SK-N-SH (cell line): ENCODE results near the gene SERTM1. TPM values are rescaled to one million over a fixed set of nuclear protein-coding genes. Genes with fewer than 3 reads are reported as not detected.

Source experiments
- CTCF ChIA-PET: fragments of 300-600, 350-600 bp; formaldehyde crosslinking; extraction: SDS; loops from one replicate; lab custom pipeline; 2021; lab: Yijun Ruan, JAX
- POLR2A ChIA-PET: fragments of 350-600 bp; sonication (Branson Sonifier 250); formaldehyde crosslinking; extraction: SDS; loops from one replicate; lab custom pipeline; 2020; ENCODE audit warnings: antibody characterized with exemption, inconsistent platforms; lab: Yijun Ruan, JAX
- DNase-seq: peaks from one replicate; pipeline ENCODE4 v3.0.0; 2012
- H2AFZ ChIP-seq: fragments of 200-600 bp; sonication (generic); 2 replicates; pipeline ENCODE4 v1.8.1; 2016; ENCODE audit warnings: antibody characterized with exemption, mild to moderate bottlenecking, low read depth
- H3F3A ChIP-seq: fragments of 200-600 bp; sonication (generic); replicated peaks from 2 replicates; pipeline ENCODE3; 2016; ENCODE audit warnings: antibody characterized with exemption, mild to moderate bottlenecking; ENCODE audit not compliant: insufficient read depth
- H3K27ac ChIP-seq, 2 experiments: fragments of 200-500 bp in 1 of 2; fragments of 200-600 bp in 1 of 2; sonication (Bioruptor generic) in 1 of 2; sonication (generic), shearing (Covaris generic) in 1 of 2; 2 replicates each; pipeline versions ENCODE4 v1.5.1 to v1.6.1; 2014 to 2016; ENCODE audit warnings: low read depth in 2 of 2, inconsistent platforms in 1 of 2, low read length in 1 of 2, mild to moderate bottlenecking in 1 of 2, mixed read lengths in 1 of 2
- H3K27me3 ChIP-seq: fragments of 200-600 bp; sonication (generic), shearing (Covaris generic); 2 replicates; pipeline ENCODE4 v1.6.1; 2016; ENCODE audit warnings: mixed run types; ENCODE audit not compliant: insufficient read depth
- H3K36me3 ChIP-seq, 2 experiments: fragments of 200-500 bp in 1 of 2; fragments of 200-600 bp in 1 of 2; sonication (Bioruptor generic) in 1 of 2; sonication (generic) in 1 of 2; replicated peaks in 1 of 2; 2 replicates each; pipeline versions ENCODE3 to v1.5.1; 2014 to 2016; ENCODE audit warnings: low read length in 1 of 2, mild to moderate bottlenecking in 1 of 2; ENCODE audit not compliant: insufficient read depth in 2 of 2, control insufficient read depth in 1 of 2
- H3K4me1 ChIP-seq, 2 experiments: fragments of 200-500 bp in 1 of 2; fragments of 200-600 bp in 1 of 2; sonication (Bioruptor generic) in 1 of 2; sonication (generic), shearing (Covaris generic) in 1 of 2; 2 replicates each; pipeline versions ENCODE4 v1.5.1 to v1.6.1; 2014 to 2016; ENCODE audit warnings: low read depth in 1 of 2, low read length in 1 of 2, mixed run types in 1 of 2; ENCODE audit not compliant: insufficient read depth in 2 of 2, control insufficient read depth in 1 of 2
- H3K4me2 ChIP-seq: fragments of 200-600 bp; sonication (generic), shearing (Covaris generic); 2 replicates; pipeline ENCODE4 v1.6.1; 2017; ENCODE audit warnings: mixed run types
- H3K4me3 ChIP-seq, 2 experiments: fragments of 200-500 bp in 1 of 2; fragments of 200-600 bp in 1 of 2; sonication (Bioruptor generic) in 1 of 2; sonication (generic), shearing (Covaris generic) in 1 of 2; 2 replicates each; pipeline versions ENCODE4 v1.5.1 to v1.8.1; 2014 to 2016; ENCODE audit warnings: low read depth in 2 of 2, inconsistent platforms in 1 of 2, low read length in 1 of 2, mild to moderate bottlenecking in 1 of 2, mixed read lengths in 1 of 2, moderate library complexity in 1 of 2
- H3K79me2 ChIP-seq: fragments of 200-600 bp; sonication (generic); 2 replicates; pipeline ENCODE4 v1.8.1; 2017; ENCODE audit warnings: mild to moderate bottlenecking; ENCODE audit not compliant: insufficient read depth
- H3K9ac ChIP-seq: fragments of 200-600 bp; sonication (generic); 2 replicates; pipeline ENCODE4 v1.6.1; 2017; ENCODE audit warnings: mixed run types
- H3K9me2 ChIP-seq: fragments of 200-600 bp; sonication (generic); 2 replicates; pipeline ENCODE4 v1.6.1; 2017; ENCODE audit warnings: mixed run types
- H3K9me3 ChIP-seq: fragments of 200-600 bp; sonication (generic); 2 replicates; pipeline ENCODE4 v1.6.1; 2017; ENCODE audit warnings: mixed run types, mild to moderate bottlenecking, moderate library complexity
- H4K20me1 ChIP-seq: fragments of 200-600 bp; sonication (generic); 2 replicates; pipeline ENCODE4 v1.6.1; 2017; ENCODE audit warnings: mild to moderate bottlenecking, mixed run types; ENCODE audit not compliant: insufficient read depth
- ELF1 ChIP-seq: IDR thresholded peaks from 2 replicates; pipeline ENCODE4 v1.4.0; 2012
- EZH2phosphoT487 ChIP-seq: fragments of 200-600 bp; sonication (generic); IDR thresholded peaks from 2 replicates; pipeline ENCODE4 v1.6.1; 2017; ENCODE audit warnings: low read depth, mixed run types, mild to moderate bottlenecking, antibody characterized with exemption, moderate library complexity, borderline replicate concordance
- FOSL2 ChIP-seq: IDR thresholded peaks from 2 replicates; pipeline ENCODE4 v1.4.0; 2012; ENCODE audit warnings: low read depth, mild to moderate bottlenecking, moderate library complexity, borderline replicate concordance
- FOXJ3 ChIP-seq: sonication (generic); formaldehyde crosslinking; IDR thresholded peaks from 2 replicates; pipeline ENCODE4 v1.5.1; 2020; ENCODE audit warnings: mild to moderate bottlenecking, missing genetic modification reagents
- FOXM1 ChIP-seq: IDR thresholded peaks from 2 replicates; pipeline ENCODE4 v1.4.0; 2012; ENCODE audit warnings: low read depth, mild to moderate bottlenecking
- GATA2 ChIP-seq: sonication (generic); formaldehyde crosslinking; IDR thresholded peaks from 2 replicates; pipeline ENCODE4 v1.5.0; 2020; ENCODE audit warnings: mild to moderate bottlenecking, missing genetic modification reagents
- JUND ChIP-seq: IDR thresholded peaks from 2 replicates; pipeline ENCODE4 v1.4.0; 2012
- MEF2A ChIP-seq: IDR thresholded peaks from 2 replicates; pipeline ENCODE4 v1.4.0; 2012; ENCODE audit warnings: low read depth, borderline replicate concordance
- MXI1 ChIP-seq: IDR thresholded peaks from 2 replicates; pipeline ENCODE4 v1.6.1; 2012; ENCODE audit warnings: mild to moderate bottlenecking, low read depth, low read length, improper control_type of control experiment
- POLR2AphosphoS5 ChIP-seq: IDR thresholded peaks from 2 replicates; pipeline ENCODE4 v1.6.1; 2012; ENCODE audit warnings: low read depth, low read length
- RAD21 ChIP-seq: IDR thresholded peaks from 2 replicates; pipeline ENCODE4 v1.6.1; 2012; ENCODE audit warnings: mild to moderate bottlenecking, low read length
- RXRA ChIP-seq: IDR thresholded peaks from 2 replicates; pipeline ENCODE4 v1.4.0; 2012; ENCODE audit warnings: low read depth, mild to moderate bottlenecking, borderline replicate concordance
- TCF12 ChIP-seq: IDR thresholded peaks from 2 replicates; pipeline ENCODE4 v1.4.0; 2012
- TEAD4 ChIP-seq: IDR thresholded peaks from 2 replicates; pipeline ENCODE4 v1.4.0; 2012; ENCODE audit warnings: mild to moderate bottlenecking, borderline replicate concordance; ENCODE audit not compliant: insufficient read depth
- YY1 ChIP-seq: IDR thresholded peaks from 2 replicates; pipeline ENCODE4 v1.4.0; 2012; ENCODE audit warnings: low read depth, mild to moderate bottlenecking
- WGBS: methylation state at CpG from one replicate; pipeline ENCODE4 v1.1.6; 2017; ENCODE audit warnings: low lambda C conversion rate; 5-methylcytosine and 5-hydroxymethylcytosine counted together
- polyA plus RNA-seq, 3 experiments: library from polyadenylated mRNA; depleted of rRNA; stranded (reverse); fragments of >200 nt; gene quantifications; 2 replicates each; pipeline ENCODE4 v1.2.3, GENCODE V29; 2012
- TF ChIP-seq, protein P1 (sequence below): fragments of 150-350 bp; IDR thresholded peaks from 2 replicates; pipeline ENCODE4 v1.6.1; 2016; ENCODE audit warnings: mild to moderate bottlenecking, low read depth, low read length
- TF ChIP-seq, protein P2 (sequence below): IDR thresholded peaks from 2 replicates; pipeline ENCODE4 v1.4.0; 2012; ENCODE audit warnings: low read depth, borderline replicate concordance
- TF ChIP-seq, protein P3 (sequence below): IDR thresholded peaks from 2 replicates; pipeline ENCODE4 v1.4.0; 2012; ENCODE audit warnings: low read depth

Gene SERTM1
- polyA plus RNA-seq, 1 of the 3 experiments (the other 2 are of a cell fraction): 0.05 TPM

DNA sequence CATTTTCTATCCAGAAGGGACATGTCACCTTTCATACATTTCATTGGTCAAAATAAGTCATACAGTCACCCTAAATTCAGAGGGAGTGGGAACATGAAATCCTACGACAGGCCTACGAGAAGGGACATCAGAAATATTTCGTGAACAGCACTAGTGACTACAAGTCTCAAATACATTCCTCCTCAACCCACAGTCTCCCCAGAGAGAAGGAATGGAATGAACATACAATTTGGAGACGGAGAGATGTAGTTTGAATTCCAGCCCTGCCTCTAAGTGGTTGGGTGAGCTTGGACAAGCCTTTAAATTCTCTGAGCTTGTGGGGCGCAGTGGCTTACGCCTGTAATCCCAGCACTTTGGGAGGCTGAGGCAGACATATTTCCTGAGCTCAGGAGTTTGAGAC is 9.9 kb downstream of the SERTM1 start:
- H3K9me2 ChIP-seq: no peaks in the 10 kb centered on the region
- H3K79me2 ChIP-seq: no peaks in the 10 kb centered on the region
- TF ChIP-seq, protein P1, sequence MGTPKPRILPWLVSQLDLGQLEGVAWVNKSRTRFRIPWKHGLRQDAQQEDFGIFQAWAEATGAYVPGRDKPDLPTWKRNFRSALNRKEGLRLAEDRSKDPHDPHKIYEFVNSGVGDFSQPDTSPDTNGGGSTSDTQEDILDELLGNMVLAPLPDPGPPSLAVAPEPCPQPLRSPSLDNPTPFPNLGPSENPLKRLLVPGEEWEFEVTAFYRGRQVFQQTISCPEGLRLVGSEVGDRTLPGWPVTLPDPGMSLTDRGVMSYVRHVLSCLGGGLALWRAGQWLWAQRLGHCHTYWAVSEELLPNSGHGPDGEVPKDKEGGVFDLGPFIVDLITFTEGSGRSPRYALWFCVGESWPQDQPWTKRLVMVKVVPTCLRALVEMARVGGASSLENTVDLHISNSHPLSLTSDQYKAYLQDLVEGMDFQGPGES: no peak
- TF ChIP-seq MEF2A (no peak), RAD21 (no peak), FOXJ3 (CRISPR knock-in tag) (no peak), TEAD4 (no peak), JUND (no peak), YY1 (no peak), TCF12 (no peak), MXI1 (no peak), ELF1 (no peak), EZH2phosphoT487 (no peak), POLR2AphosphoS5 (no peak), FOSL2 (no peak), FOXM1 (no peak), RXRA (no peak), GATA2 (CRISPR knock-in tag) (no peak)
- TF ChIP-seq, protein P2, sequence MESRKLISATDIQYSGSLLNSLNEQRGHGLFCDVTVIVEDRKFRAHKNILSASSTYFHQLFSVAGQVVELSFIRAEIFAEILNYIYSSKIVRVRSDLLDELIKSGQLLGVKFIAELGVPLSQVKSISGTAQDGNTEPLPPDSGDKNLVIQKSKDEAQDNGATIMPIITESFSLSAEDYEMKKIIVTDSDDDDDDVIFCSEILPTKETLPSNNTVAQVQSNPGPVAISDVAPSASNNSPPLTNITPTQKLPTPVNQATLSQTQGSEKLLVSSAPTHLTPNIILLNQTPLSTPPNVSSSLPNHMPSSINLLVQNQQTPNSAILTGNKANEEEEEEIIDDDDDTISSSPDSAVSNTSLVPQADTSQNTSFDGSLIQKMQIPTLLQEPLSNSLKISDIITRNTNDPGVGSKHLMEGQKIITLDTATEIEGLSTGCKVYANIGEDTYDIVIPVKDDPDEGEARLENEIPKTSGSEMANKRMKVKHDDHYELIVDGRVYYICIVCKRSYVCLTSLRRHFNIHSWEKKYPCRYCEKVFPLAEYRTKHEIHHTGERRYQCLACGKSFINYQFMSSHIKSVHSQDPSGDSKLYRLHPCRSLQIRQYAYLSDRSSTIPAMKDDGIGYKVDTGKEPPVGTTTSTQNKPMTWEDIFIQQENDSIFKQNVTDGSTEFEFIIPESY: no peak
- TF ChIP-seq, protein P3, sequence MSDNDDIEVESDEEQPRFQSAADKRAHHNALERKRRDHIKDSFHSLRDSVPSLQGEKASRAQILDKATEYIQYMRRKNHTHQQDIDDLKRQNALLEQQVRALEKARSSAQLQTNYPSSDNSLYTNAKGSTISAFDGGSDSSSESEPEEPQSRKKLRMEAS: no peak
- H3K27ac ChIP-seq: no peak overlapping the region
- H3K4me2 ChIP-seq: no peak overlapping the region
- no peaks in the 10 kb centered on the region for H3F3A ChIP-seq
- H3K9me3 ChIP-seq: no peaks in the 10 kb centered on the region
- 35% methylated on average over 6 of the region's 6 CpGs for WGBS
- no peaks in the 10 kb centered on the region for H3K36me3 ChIP-seq
- DNase-seq: no peak
- no peaks in the 10 kb centered on the region for H4K20me1 ChIP-seq
- H3K27me3 ChIP-seq: no peaks in the 10 kb centered on the region; the same call in 1 of the 2 replicates
- ChIA-PET POLR2A (no interaction called here), CTCF (interaction anchor here (1.9 kb wide), 1 partner anchor 52 kb away, joined by 5 read pairs; no protein-coding TSS in a partner anchor)
- H2AFZ ChIP-seq: no peak overlapping the region
- H3K4me1 ChIP-seq: peaks cover 0 to 7% of the 10 kb centered on the region in 2 experiments; a peak in 1 of 4 replicates
- H3K9ac ChIP-seq: no peak overlapping the region
- no peak overlapping the region for H3K4me3 ChIP-seq
